Pons (tissue), 1 donor: ENCODE results near the gene BMPR1A.
"Not testable (repeated sequence)": the region's sequence is repeated elsewhere in the genome, so short reads cannot be mapped to it uniquely, and the experiment has no call there.

Experiments used
- DNase-seq: peaks from one replicate; pipeline ENCODE4 v3.0.0-alpha.2; 2016; ENCODE audit warnings: low spot score

The BMPR1A gene

DNA sequence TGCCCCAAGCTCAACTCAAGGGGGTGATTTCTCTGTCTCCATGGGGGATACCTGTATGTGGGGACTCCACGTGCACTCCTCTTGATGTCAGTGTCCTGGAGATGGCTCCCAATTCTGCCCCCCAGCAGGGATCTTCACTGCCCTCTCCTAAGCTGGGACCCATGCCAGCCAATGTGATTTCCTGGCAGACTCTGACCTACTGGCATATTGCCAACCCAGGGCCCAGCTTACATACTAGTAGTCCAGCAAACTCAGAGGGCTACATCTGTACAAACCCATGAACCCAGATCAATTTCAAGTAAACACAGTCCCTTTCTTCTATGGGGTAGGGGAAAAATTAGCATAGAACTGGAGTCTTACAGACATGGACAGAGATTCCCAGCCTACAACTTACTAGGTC is 26.2 kb upstream of the BMPR1A start:
- DNase-seq, result no peak

- no peak for DNase-seq
Observed at GRCh38 chr10:86732771-86733170, 23.6 kb upstream of the BMPR1A start.

GRCh38 chr10:86733260-86733671 is 23.2 kb upstream of the BMPR1A start:
- DNase-seq, result no peak

DNA sequence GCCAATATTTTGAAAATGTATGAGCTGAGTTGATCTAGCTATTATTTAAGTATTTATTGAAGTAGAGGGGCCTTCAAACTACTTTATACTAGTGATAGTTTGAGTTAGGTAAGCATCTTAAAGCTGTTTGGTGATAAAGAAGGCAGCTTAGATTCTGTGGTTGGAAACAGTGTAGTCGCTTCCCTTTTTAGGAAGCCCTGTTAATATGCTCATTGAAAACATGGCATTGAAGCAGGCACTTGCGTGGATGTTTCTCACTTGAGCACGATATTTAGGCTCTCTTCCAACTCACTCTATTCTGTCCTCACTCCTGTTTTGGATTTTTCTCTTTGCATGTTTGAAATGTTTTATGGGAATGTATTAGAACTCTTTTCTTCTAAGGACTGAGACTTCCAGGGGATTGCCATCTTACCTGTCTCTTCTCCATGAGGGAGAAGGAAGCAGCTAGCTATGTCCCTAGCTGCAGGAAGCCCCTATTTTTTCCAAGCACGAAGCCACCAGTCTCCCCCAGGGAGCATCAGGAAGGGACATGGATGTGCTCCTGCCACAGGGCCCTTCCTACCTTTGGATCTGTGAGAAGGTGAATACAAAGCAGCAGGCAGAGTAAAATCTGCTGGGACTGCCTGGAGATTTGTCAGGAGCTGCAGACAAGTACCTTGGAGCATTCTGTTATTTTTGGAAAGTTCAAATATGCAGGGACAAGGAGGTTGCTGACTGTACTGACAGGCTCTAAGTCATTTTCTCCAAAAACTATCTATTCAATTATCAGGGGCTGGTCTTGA is 22.0 kb upstream of the BMPR1A start:
- no peak for DNase-seq

- DNase-seq, result not testable (repeated sequence)
Observed at GRCh38 chr10:86735278-86735677, 21.1 kb upstream of the BMPR1A start.

- DNase-seq, result no peak
Observed at GRCh38 chr10:86742230-86742629, 14.2 kb upstream of the BMPR1A start.

GRCh38 chr10:86744067-86744725 is 12.2 kb upstream of the BMPR1A start:
- no peak for DNase-seq

DNA sequence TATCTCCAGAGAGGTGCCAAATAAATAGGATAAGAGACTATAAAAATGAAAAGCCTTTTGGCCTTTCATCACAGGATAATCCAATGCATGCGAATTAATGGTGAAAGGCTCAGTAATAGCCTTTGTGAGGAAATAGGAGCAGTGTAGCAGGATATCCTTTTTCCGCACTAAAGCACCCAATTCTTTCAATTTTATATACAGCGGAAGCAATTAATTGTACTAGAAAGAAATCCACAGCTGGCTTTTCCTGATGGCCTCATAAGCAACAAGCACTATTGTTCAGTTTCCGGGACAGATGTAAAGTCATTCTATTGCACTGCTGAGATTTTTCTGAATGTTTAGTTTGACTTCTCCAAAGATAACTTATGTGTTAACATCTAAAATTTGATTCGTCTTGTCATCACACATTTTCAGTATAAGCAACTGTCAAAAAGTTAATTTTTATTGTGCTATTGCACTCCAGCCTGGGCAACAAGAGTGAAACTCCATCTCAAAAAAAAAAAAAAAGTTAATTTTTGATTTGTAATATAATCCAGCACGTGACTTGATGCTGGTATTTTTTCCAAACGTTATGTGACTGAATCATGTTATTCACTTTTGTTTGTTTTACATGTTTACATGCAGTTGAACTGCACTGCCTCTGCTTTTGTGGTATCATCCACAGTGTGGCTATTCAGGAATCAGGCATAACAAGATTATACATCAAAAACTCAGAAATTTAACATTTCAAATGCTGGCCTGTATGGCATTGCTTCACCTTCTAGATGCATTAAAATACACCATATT is 8.4 kb upstream of the BMPR1A start:
- no peak for DNase-seq

GRCh38 chr10:86749854-86750253 is 6.6 kb upstream of the BMPR1A start:
- DNase-seq, result no peak

GRCh38 chr10:86751477-86751876 is 4.9 kb upstream of the BMPR1A start:
- no peak for DNase-seq

- DNase-seq, result no peak
Observed at GRCh38 chr10:86752311-86752710, 4.1 kb upstream of the BMPR1A start.

- no peak for DNase-seq
Observed at GRCh38 chr10:86753051-86753450, 3.4 kb upstream of the BMPR1A start.

- no peak for DNase-seq
Observed at GRCh38 chr10:86753638-86754434, 2.6 kb upstream of the BMPR1A start.

DNA sequence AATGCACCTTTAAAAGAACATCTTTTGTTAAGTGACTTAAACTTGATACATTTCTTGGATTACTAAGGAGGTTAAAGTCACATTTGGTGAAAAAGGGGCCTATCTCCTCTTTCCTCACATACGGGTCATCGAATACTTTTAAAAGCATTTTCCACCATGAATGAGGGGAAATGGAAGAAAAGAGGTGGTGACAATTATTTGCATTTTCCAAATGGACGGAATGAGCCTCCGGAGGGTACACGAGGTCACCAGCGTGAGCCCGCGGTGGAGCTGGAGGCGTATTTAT is 1.0 kb upstream of the BMPR1A start:
- DNase-seq, result no peak

GRCh38 chr10:86755740-86756510 is 494 bp upstream of the BMPR1A start:
- peak; percentile 84 for DNase-seq

GRCh38 chr10:86757113-86757972 is 924 bp downstream of the BMPR1A start:
- DNase-seq, result peak; percentile 44

- no peak for DNase-seq
Observed at GRCh38 chr10:86758189-86759072, 2.0 kb downstream of the BMPR1A start.

DNA sequence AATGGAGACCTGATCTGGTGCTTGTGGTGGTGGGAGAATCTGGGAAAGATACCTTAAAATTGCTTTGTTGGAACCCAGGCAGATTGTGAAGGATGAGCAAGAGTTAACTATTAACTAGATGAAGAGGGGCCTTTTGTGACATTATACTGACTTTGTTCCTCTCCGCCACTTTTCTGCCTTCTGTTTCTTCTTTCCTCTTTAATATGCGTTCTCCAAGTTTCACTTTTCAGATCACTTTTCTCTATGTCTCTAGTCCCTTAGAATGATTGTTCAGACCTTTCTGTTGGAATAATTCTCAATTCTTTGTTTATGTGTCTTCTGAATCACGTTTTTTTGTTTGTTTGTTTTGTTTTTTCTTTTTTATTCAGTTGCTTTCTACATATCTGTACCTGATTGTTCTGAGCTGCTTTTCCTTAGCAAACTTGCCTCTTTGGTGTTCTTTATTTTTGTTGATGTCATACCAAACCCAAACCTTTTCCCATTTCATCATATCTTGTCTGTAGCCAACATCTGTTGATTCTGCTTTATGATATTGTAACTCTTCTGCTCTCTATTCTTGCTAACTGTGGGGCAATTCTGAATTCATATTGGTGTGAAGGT is 2.8 kb downstream of the BMPR1A start:
- no peak for DNase-seq

GRCh38 chr10:86763404-86763803 is 7.0 kb downstream of the BMPR1A start:
- DNase-seq, result no peak
